GM21529 (cell line): Measurements from ENCODE around the gene CCDC136.

Experiments used
- ATAC-seq: cut with Tn5 transposase; IDR thresholded peaks from one replicate; pipeline ENCODE4 v1.9.1; 2021; ENCODE audit not compliant: unreplicated experiment

The CCDC136 gene

GRCh38 chr7:128804484-128804883 is 12.7 kb downstream of the CCDC136 start:
- no peak for ATAC-seq

- ATAC-seq = no peak
These were observed 13.5 kb downstream of the CCDC136 start for GRCh38 chr7:128805225-128805624.

- no peak for ATAC-seq
These were observed 15.4 kb downstream of the CCDC136 start for GRCh38 chr7:128807191-128807590.

GRCh38 chr7:128809363-128809762 is 17.6 kb downstream of the CCDC136 start:
- no peak for ATAC-seq

GRCh38 chr7:128810473-128810872 is 18.7 kb downstream of the CCDC136 start:
- no peak for ATAC-seq

GRCh38 chr7:128810997-128811396 is 19.2 kb downstream of the CCDC136 start:
- no peak for ATAC-seq

- no peak for ATAC-seq
These were observed 20.1 kb downstream of the CCDC136 start for GRCh38 chr7:128811631-128812430.

- no peak for ATAC-seq
These were observed 20.9 kb downstream of the CCDC136 start for GRCh38 chr7:128812514-128813168.

- ATAC-seq = no peak
These were observed 22.7 kb downstream of the CCDC136 start for GRCh38 chr7:128814499-128814898.

GRCh38 chr7:128815289-128815942 is 23.6 kb downstream of the CCDC136 start:
- no peak for ATAC-seq

- no peak for ATAC-seq
These were observed 26.9 kb downstream of the CCDC136 start for GRCh38 chr7:128818694-128819093.

GRCh38 chr7:128821724-128822123 is 30.0 kb downstream of the CCDC136 start:
- no peak for ATAC-seq

- ATAC-seq = no peak
These were observed 34.7 kb downstream of the CCDC136 start for GRCh38 chr7:128826512-128826911.

GRCh38 chr7:128826916-128827247 is 35.1 kb downstream of the CCDC136 start:
- no peak for ATAC-seq

GRCh38 chr7:128827248-128827958 is 35.6 kb downstream of the CCDC136 start:
- no peak for ATAC-seq

- ATAC-seq = no peak
These were observed 36.4 kb downstream of the CCDC136 start for GRCh38 chr7:128827971-128828711.

- no peak for ATAC-seq
These were observed 37.8 kb downstream of the CCDC136 start for GRCh38 chr7:128829391-128830166.

- no peak for ATAC-seq
These were observed 38.7 kb downstream of the CCDC136 start, which contains the start of gene FLNC for GRCh38 chr7:128830231-128831177. FLNC (plus strand) TSS chr7:128830406; CDS start chr7:128830638, 232 bp downstream.
